Type B pancreatic cell (in vitro differentiated cells): ENCODE data around the gene REV3L. TPM values are rescaled to one million over a fixed set of nuclear protein-coding genes. Genes with fewer than 3 reads are reported as not detected.

Experiments
- DNase-seq: peaks from one replicate; pipeline ENCODE4 v3.0.0; 2021; ENCODE audit warnings: mixed read lengths; ENCODE audit not compliant: unreplicated experiment; ENCODE audit errors: extremely low spot score
- H3K27ac Mint-ChIP-seq: 2 replicates; pipeline ENCODE4 v1.8.0; 2021; ENCODE audit warnings: mild to moderate bottlenecking, mixed read lengths
- H3K27me3 Mint-ChIP-seq: 2 replicates; pipeline ENCODE4 v1.8.0; 2021; ENCODE audit warnings: mixed read lengths
- H3K36me3 Mint-ChIP-seq: 2 replicates; pipeline ENCODE4 v1.8.0; 2021; ENCODE audit warnings: mixed read lengths
- H3K4me1 Mint-ChIP-seq: one replicate; pipeline ENCODE4 v1.8.0; 2021; ENCODE audit warnings: mixed read lengths; ENCODE audit not compliant: unreplicated experiment
- H3K4me3 Mint-ChIP-seq: 2 replicates; pipeline ENCODE4 v1.8.0; 2021; ENCODE audit warnings: mild to moderate bottlenecking, mixed read lengths
- H3K9me3 Mint-ChIP-seq: 2 replicates; pipeline ENCODE4 v1.8.0; 2021; ENCODE audit warnings: mixed read lengths
- total RNA-seq: library from RNA; stranded (reverse); gene quantifications from 2 replicates; pipeline ENCODE4 v1.2.1, GENCODE V29; 2021; ENCODE audit warnings: low replicate concordance
- TF ChIP-seq, protein P1 (sequence below): fragments of 200-600 bp; sonication (generic); conservative IDR thresholded peaks from 2 replicates; pipeline ENCODE4 v1.5.0; 2021; ENCODE audit warnings: antibody characterized with exemption, mild to moderate bottlenecking

REV3L gene
- total RNA-seq, 1 donor from 2014 or later, result 34.4 TPM

DNA sequence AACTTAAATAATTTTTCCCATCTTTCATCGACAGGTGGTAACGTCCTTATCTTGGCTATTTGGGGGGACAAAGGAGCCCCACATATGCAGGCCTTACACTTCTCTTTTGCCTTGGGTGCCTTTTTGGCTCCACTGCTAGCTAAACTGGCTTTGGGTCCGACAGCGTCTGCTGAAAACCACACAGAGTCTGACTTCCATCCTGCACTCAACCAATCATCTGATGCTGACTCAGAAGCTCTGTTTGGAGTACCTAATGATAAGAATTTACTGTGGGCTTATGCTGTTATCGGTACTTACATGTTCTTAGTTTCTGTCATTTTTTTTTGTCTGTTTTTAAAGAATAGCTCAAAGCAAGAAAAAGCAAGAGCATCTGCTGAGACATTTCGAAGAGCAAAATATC, 217.2 kb downstream of the REV3L start:
- no peak overlapping the region for H3K4me3 Mint-ChIP-seq
- no peak overlapping the region for H3K27ac Mint-ChIP-seq
- peaks cover 43% of the 10 kb centered on the region for H3K36me3 Mint-ChIP-seq
- TF ChIP-seq, protein P1, sequence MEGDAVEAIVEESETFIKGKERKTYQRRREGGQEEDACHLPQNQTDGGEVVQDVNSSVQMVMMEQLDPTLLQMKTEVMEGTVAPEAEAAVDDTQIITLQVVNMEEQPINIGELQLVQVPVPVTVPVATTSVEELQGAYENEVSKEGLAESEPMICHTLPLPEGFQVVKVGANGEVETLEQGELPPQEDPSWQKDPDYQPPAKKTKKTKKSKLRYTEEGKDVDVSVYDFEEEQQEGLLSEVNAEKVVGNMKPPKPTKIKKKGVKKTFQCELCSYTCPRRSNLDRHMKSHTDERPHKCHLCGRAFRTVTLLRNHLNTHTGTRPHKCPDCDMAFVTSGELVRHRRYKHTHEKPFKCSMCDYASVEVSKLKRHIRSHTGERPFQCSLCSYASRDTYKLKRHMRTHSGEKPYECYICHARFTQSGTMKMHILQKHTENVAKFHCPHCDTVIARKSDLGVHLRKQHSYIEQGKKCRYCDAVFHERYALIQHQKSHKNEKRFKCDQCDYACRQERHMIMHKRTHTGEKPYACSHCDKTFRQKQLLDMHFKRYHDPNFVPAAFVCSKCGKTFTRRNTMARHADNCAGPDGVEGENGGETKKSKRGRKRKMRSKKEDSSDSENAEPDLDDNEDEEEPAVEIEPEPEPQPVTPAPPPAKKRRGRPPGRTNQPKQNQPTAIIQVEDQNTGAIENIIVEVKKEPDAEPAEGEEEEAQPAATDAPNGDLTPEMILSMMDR, result no peak
- no peaks in the 10 kb centered on the region for H3K27me3 Mint-ChIP-seq
- DNase-seq, result no peak
- no peaks in the 10 kb centered on the region for H3K9me3 Mint-ChIP-seq
- H3K4me1 Mint-ChIP-seq, result peaks cover 8% of the 10 kb centered on the region

DNA sequence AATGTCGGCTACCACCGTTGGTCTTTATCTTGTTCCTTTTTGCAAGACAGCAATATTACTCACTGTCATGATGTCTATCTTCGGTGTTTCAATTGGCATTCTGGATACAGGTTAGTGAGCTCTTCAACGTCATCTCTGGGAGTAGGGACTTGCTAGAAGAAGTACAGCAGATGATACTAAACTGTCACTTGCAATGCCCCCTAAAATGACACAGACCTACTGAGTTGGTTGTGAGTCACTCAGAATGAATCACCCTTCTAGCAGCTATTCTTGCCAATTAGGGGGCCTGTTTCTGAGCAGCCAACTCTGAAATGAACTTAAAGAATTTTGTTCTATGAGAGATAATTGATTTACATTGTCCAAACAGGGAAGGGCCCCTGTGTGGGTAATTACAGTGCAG, 219.2 kb downstream of the REV3L start:
- no peaks in the 10 kb centered on the region for H3K9me3 Mint-ChIP-seq
- H3K4me1 Mint-ChIP-seq, result peaks cover 13% of the 10 kb centered on the region
- H3K36me3 Mint-ChIP-seq, result peaks cover 33% of the 10 kb centered on the region
- peaks cover 2% of the 10 kb centered on the region for H3K27me3 Mint-ChIP-seq
- H3K4me3 Mint-ChIP-seq, result no peak overlapping the region
- H3K27ac Mint-ChIP-seq, result peak overlapping the region; percentile 14
- DNase-seq, result no peak
- TF ChIP-seq, protein P1, result no peak

DNA sequence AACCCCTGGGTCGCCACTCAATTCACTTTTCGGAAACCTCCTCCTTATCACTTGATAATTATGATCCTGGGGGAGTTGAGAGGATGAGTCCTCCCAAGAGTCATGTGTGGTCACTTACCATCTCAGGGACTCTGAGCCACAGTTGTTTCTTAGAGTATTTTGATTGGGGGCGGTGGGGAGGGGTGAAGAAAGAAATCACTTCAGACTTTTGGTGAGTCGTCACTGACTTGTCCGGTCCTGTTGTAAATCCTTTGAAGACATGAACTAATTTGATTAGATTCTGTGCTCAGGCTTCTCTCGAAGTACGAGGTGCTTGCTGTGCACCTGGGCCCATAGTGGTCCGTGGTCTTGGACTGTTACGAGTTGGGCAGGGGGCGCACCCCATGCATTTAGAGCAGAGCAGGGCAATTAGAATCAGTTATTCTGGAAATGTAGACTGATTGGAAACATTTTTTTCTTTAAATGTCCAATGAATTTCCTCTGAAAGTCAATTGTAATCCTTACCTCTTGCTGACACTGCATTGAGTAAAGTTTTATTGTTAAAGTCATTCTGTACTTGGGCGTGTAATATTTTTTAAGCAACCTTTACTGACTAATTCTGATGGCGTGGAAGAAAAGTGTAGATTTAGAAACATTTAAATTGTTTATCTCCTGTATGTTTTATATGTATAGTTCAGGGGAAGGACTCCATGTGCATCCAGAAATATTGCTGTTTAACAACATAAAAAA, 222.3 kb downstream of the REV3L start:
- Mint-ChIP-seq H3K27ac (no peak overlapping the region), H3K27me3 (peaks cover 14% of the 10 kb centered on the region)

DNA sequence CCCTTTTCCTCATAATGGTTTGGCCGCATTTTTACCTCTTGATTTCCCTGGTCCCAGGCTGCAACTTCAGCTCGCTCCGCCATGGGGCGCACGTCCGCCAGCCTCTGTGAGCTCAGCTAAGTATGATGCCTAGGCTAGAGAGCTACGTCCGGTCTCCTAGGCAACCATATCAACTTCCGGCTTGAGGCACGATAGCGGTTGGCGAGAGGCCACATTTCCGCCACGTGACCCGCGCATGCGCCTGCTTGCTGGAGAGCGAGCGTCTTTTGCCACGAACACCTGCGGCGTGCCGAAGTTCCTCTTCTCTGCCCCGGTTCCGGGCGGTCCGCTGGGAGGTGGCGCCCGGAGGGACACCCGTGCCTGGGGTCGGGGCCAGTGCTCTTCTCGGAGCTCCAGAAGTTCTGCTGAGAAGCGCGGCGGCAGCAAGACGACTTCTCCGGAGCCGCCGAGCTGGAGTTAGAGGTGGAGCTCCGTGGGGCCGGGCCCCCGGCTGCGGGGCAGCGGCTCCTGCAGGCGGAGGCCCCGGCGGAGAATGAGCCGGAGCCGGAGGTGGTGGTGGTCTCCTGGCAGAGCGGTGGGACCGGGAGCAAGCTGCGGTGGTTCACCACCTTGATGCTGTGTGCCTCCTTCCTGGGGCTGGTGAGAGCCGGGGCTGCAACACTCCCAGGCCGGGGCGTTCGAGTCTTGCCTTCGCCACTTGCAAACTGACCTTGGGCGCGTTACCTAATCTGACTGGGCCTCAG, 223.8 kb downstream of the REV3L start:
- H3K36me3 Mint-ChIP-seq, result peaks cover 5% of the 10 kb centered on the region
- peak; percentile 98 for DNase-seq
- TF ChIP-seq, protein P1, result peak; percentile 91
- H3K4me1 Mint-ChIP-seq, result peaks cover 20% of the 10 kb centered on the region
- no peaks in the 10 kb centered on the region for H3K9me3 Mint-ChIP-seq
- peak overlapping the region; percentile 76 for H3K27ac Mint-ChIP-seq
- peaks cover 29% of the 10 kb centered on the region for H3K27me3 Mint-ChIP-seq
- peak overlapping the region; percentile 88 for H3K4me3 Mint-ChIP-seq

More for the DNA sequence above, 222.3 kb downstream of the REV3L start:
- TF ChIP-seq, protein P1, result no peak
- no peak for DNase-seq
- Mint-ChIP-seq H3K36me3 (peaks cover 9% of the 10 kb centered on the region), H3K4me3 (peak overlapping the region; percentile 88), H3K9me3 (no peaks in the 10 kb centered on the region), H3K4me1 (peaks cover 20% of the 10 kb centered on the region)

DNA sequence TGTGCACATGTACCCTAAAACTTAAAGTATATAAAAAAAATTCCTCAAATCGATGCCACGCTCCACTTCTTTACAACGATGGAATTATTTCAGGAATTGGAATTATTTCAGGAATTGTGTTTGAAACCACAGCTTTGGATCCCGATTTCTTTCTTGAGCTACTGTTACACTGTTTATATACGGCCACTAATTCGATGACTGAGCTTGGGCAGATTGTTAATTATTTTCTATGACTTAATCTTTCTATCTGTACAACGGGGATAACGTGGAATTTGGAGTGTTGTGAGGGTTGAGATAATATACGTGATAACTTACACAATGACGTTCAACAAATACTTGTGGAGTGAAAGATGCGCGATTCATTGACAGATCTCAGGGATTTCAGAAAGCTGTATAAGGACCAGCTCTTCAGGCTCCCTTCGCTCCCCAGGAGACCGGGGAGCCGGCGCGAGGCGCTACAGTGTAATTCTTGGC, 224.4 kb downstream of the REV3L start:
- H3K4me1 Mint-ChIP-seq, result peaks cover 18% of the 10 kb centered on the region
- no peaks in the 10 kb centered on the region for H3K9me3 Mint-ChIP-seq
- peaks cover 1% of the 10 kb centered on the region for H3K36me3 Mint-ChIP-seq
- peak overlapping the region; percentile 76 for H3K27ac Mint-ChIP-seq
- peak overlapping the region; percentile 88 for H3K4me3 Mint-ChIP-seq
- TF ChIP-seq, protein P1, result no peak
- no peak for DNase-seq
- H3K27me3 Mint-ChIP-seq, result peaks cover 35% of the 10 kb centered on the region
